Nephron progenitor cell (in vitro differentiated cells): ENCODE measurements around the gene TCF12.

Experiments
- DNase-seq: peaks from one replicate; pipeline ENCODE4 v3.0.0; 2021
- H3K27ac Mint-ChIP-seq: 2 replicates; pipeline ENCODE4 v1.8.0; 2021; ENCODE audit warnings: mild to moderate bottlenecking, moderate library complexity, mixed read lengths
- H3K27me3 Mint-ChIP-seq: 2 replicates; pipeline ENCODE4 v1.8.0; 2021; ENCODE audit warnings: mild to moderate bottlenecking, low read depth, mixed read lengths; ENCODE audit not compliant: poor library complexity
- H3K36me3 Mint-ChIP-seq: 2 replicates; pipeline ENCODE4 v1.8.0; 2021; ENCODE audit warnings: low read depth, mixed read lengths
- H3K4me1 Mint-ChIP-seq: 2 replicates; pipeline ENCODE4 v1.8.0; 2021; ENCODE audit warnings: mixed read lengths
- H3K4me3 Mint-ChIP-seq: 2 replicates; pipeline ENCODE4 v1.8.0; 2021; ENCODE audit warnings: mild to moderate bottlenecking, moderate library complexity, mixed read lengths
- H3K9me3 Mint-ChIP-seq: 2 replicates; pipeline ENCODE4 v1.8.0; 2021; ENCODE audit warnings: mild to moderate bottlenecking, moderate library complexity, mixed read lengths
- TF ChIP-seq, protein P1 (sequence below): fragments of 200-600 bp; sonication (generic); IDR thresholded peaks from 2 replicates; pipeline ENCODE4 v1.5.0; 2021; ENCODE audit warnings: antibody characterized with exemption

Gene TCF12

DNA sequence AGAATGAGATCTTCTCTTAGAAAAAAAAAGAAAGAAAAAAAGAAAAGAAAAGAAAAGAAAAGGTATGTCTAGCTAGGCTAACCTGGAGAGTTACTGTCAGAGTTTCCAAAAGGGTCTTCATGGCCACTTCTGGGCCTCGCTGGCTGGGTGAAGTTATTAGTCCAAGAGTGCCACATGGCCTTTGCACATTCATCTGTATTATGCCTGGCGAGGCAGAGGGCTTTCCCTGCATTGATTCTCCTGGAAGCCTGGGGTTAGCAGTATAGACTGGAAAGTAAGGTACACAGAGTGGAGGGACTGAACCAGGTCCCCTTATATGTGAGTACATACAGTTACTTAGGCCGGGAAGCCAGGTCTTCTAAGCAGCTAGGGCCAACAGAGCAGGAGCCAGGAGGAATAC lies 403.0 kb downstream of the TCF12 start:
- TF ChIP-seq, protein P1, sequence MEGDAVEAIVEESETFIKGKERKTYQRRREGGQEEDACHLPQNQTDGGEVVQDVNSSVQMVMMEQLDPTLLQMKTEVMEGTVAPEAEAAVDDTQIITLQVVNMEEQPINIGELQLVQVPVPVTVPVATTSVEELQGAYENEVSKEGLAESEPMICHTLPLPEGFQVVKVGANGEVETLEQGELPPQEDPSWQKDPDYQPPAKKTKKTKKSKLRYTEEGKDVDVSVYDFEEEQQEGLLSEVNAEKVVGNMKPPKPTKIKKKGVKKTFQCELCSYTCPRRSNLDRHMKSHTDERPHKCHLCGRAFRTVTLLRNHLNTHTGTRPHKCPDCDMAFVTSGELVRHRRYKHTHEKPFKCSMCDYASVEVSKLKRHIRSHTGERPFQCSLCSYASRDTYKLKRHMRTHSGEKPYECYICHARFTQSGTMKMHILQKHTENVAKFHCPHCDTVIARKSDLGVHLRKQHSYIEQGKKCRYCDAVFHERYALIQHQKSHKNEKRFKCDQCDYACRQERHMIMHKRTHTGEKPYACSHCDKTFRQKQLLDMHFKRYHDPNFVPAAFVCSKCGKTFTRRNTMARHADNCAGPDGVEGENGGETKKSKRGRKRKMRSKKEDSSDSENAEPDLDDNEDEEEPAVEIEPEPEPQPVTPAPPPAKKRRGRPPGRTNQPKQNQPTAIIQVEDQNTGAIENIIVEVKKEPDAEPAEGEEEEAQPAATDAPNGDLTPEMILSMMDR, result no peak
- DNase-seq, result no peak
- Mint-ChIP-seq H3K27me3 (peaks cover 5% of the 10 kb centered on the region), H3K36me3 (no peaks in the 10 kb centered on the region), H3K4me1 (peaks cover 47% of the 10 kb centered on the region), H3K27ac (no peak overlapping the region), H3K9me3 (peaks cover 6% of the 10 kb centered on the region), H3K4me3 (no peak overlapping the region)

DNA sequence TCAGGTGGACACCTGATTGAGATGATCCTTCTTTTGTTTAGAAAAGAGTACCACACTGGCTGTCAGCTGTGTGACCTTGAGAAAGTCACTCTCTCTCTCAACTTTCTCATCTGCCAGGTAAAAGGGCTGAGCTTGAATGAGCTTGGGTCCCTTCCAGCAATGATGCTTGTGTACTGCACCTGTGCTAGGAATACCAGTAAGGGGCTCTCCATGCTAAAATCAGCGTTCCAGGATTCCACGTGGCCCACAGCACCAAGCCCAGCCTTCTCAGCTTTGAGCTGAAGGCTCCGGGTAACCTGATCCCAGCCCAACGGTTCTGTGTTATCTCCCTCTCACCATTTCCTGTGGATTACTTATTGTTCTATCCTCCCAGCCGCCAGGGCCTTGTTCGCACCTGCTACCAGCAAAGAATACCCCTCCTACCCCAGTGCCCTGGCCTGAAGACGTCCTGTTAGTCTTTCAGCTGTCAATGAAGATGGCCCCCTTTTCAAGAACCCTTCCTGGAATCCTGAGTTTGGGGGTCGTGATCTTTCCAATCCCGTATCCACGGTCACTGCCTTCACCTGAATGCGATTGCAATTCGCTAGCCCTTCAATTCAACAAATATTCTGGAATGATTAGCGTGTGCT lies 403.6 kb downstream of the TCF12 start:
- Mint-ChIP-seq H3K27ac (peak overlapping the region; percentile 92), H3K27me3 (peaks cover 4% of the 10 kb centered on the region)
- TF ChIP-seq, protein P1, result no peak

DNA sequence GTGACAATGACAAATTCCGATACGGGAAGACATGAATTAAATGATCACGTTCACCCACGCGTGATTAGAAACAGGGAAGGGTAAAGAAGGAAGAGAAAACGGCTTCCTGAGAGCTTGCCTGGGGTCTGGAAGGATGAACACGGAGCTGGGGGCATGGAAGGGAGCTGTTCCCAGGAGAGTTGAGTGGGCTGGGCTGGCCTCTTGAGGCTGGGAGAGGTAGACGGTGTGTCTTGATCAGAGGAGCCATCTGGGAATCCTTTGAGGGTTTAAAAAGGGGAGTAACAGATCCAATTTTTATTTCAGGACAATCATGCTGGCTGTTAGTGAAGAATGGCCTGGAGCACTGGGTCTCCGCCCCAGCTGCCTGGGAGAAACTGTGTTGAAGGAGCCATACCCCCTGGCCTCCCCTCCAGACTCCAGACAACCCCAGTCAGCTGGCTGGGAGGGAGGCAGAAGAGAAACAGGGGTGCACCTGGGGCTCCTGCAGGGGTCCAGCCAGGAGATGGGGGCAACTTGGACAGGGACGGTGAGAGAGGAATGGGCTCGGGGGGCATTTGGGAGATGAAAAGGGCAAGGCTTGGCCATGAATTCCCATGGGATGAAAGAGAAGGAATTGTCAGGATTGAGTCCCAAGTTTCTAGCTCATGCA lies 404.3 kb downstream of the TCF12 start:
- Mint-ChIP-seq H3K4me3 (peak overlapping the region; percentile 13), H3K36me3 (no peaks in the 10 kb centered on the region), H3K27me3 (peaks cover 3% of the 10 kb centered on the region), H3K9me3 (no peaks in the 10 kb centered on the region), H3K4me1 (peaks cover 47% of the 10 kb centered on the region), H3K27ac (peak overlapping the region; percentile 92)
- DNase-seq, result no peak
- TF ChIP-seq, protein P1, result no peak

More for the DNA sequence above, 403.6 kb downstream of the TCF12 start:
- H3K9me3 Mint-ChIP-seq, result no peaks in the 10 kb centered on the region
- H3K4me1 Mint-ChIP-seq, result peaks cover 47% of the 10 kb centered on the region
- H3K36me3 Mint-ChIP-seq, result no peaks in the 10 kb centered on the region
- no peak for DNase-seq
- no peak overlapping the region for H3K4me3 Mint-ChIP-seq

DNA sequence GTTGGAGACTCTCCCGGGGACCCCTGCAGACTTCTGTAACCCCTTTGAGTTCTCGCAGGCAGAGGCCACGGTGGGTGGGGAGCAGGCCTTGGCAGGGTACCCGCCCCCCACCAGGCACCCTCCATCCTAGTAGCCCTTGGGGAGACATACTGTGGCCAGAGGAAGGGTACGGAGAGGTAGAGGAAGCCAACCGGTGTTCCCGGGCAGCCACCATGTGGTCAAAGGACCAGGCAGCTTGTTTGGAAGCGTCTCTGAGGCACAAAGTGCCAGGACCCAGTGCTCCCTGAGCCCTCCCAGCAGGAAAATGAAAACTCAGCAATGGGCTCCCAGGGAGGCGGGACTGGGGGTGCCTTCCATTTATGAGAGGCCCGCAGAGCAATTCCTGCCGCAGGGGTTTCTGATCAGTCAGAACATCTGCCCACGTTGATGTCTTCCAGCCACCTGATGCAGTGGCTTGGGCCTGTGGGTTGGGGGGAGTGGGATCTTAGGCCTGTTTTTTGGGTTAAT lies 404.9 kb downstream of the TCF12 start:
- TF ChIP-seq, protein P1, result no peak
- Mint-ChIP-seq H3K9me3 (no peaks in the 10 kb centered on the region), H3K36me3 (no peaks in the 10 kb centered on the region), H3K27me3 (peaks cover 3% of the 10 kb centered on the region), H3K4me1 (peaks cover 47% of the 10 kb centered on the region), H3K4me3 (no peak overlapping the region), H3K27ac (no peak overlapping the region)
- DNase-seq, result no peak

DNA sequence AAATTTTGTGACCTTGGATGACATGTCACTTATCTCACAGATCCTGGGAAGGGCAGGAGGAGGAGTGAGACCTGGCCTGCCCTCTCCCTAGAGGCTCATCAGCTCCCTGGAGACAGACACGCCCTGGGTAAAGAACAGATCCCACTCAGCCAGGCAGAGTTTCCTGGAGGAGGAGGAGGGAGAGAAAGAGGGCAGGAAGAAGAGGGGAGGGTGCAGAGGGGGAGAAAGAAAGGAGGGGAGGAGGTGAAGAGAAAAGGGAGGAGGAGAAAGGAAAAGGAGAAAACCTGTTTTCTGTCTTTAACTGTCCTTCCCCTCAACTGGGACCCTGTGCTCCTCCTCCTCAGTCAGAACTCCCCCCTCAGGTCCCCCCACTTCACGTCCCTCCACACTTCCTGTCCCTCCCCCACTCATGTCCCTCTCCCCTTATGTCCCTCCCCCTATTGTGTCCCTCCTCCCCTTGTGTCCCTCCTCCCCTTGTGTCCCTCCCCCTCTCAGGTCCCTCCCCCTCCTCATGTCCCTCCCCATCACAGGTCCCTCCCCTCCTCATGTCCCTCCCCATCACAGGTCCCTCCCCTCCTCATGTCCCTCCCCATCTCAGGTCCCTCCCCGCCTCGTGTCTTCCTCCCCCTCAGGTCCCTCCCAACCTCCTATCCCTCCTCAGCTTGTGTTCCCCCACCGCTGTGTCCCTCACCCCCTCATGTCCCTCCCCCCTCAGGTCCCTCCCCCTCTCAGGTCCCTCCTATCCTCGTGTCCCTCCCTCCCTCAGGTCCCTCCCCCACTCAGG lies 405.6 kb downstream of the TCF12 start:
- TF ChIP-seq, protein P1, result no peak
- H3K4me3 Mint-ChIP-seq, result no peak overlapping the region

More for the DNA sequence above, 405.6 kb downstream of the TCF12 start:
- Mint-ChIP-seq H3K4me1 (peaks cover 52% of the 10 kb centered on the region), H3K27me3 (peaks cover 6% of the 10 kb centered on the region), H3K9me3 (no peaks in the 10 kb centered on the region), H3K36me3 (no peaks in the 10 kb centered on the region), H3K27ac (no peak overlapping the region)
- DNase-seq, result no peak
